Nephron progenitor cell (in vitro differentiated cells): ENCODE measurements around the gene MAP1LC3B2.

Experiments
- DNase-seq: peaks from one replicate; pipeline ENCODE4 v3.0.0; 2021
- H3K27ac Mint-ChIP-seq: 2 replicates; pipeline ENCODE4 v1.8.0; 2021; ENCODE audit warnings: mild to moderate bottlenecking, moderate library complexity, mixed read lengths
- H3K27me3 Mint-ChIP-seq: 2 replicates; pipeline ENCODE4 v1.8.0; 2021; ENCODE audit warnings: mild to moderate bottlenecking, low read depth, mixed read lengths; ENCODE audit not compliant: poor library complexity
- H3K36me3 Mint-ChIP-seq: 2 replicates; pipeline ENCODE4 v1.8.0; 2021; ENCODE audit warnings: low read depth, mixed read lengths
- H3K4me1 Mint-ChIP-seq: 2 replicates; pipeline ENCODE4 v1.8.0; 2021; ENCODE audit warnings: mixed read lengths
- H3K4me3 Mint-ChIP-seq: 2 replicates; pipeline ENCODE4 v1.8.0; 2021; ENCODE audit warnings: mild to moderate bottlenecking, moderate library complexity, mixed read lengths
- H3K9me3 Mint-ChIP-seq: 2 replicates; pipeline ENCODE4 v1.8.0; 2021; ENCODE audit warnings: mild to moderate bottlenecking, moderate library complexity, mixed read lengths
- TF ChIP-seq, protein P1 (sequence below): fragments of 200-600 bp; sonication (generic); IDR thresholded peaks from 2 replicates; pipeline ENCODE4 v1.5.0; 2021; ENCODE audit warnings: antibody characterized with exemption

The MAP1LC3B2 gene

DNA sequence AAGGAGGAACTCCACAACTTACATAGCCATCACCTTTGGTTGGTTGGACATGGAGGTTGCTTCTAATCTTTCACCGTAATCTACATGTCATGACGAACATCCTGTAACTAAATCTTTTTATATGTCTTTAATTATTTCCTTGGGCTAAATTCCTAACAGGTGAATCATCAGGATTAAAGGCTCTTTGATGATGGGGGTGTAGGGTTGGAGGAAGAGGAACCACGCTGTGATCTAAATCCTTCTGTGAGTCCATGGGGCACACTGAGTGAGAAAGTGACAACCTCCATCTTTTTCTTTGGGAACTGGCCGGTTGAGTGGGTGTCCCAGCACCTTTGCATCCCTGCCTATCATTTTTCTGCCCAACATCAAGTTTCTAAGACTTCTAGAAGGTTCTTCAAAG lies 31.1 kb upstream of the MAP1LC3B2 start:
- Mint-ChIP-seq H3K27me3 (peaks cover 7% of the 10 kb centered on the region), H3K9me3 (peaks cover 4% of the 10 kb centered on the region), H3K4me1 (peaks cover 86% of the 10 kb centered on the region), H3K4me3 (no peak overlapping the region), H3K36me3 (no peaks in the 10 kb centered on the region), H3K27ac (peak overlapping the region; percentile 68)
- TF ChIP-seq, protein P1, sequence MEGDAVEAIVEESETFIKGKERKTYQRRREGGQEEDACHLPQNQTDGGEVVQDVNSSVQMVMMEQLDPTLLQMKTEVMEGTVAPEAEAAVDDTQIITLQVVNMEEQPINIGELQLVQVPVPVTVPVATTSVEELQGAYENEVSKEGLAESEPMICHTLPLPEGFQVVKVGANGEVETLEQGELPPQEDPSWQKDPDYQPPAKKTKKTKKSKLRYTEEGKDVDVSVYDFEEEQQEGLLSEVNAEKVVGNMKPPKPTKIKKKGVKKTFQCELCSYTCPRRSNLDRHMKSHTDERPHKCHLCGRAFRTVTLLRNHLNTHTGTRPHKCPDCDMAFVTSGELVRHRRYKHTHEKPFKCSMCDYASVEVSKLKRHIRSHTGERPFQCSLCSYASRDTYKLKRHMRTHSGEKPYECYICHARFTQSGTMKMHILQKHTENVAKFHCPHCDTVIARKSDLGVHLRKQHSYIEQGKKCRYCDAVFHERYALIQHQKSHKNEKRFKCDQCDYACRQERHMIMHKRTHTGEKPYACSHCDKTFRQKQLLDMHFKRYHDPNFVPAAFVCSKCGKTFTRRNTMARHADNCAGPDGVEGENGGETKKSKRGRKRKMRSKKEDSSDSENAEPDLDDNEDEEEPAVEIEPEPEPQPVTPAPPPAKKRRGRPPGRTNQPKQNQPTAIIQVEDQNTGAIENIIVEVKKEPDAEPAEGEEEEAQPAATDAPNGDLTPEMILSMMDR, result no peak
- no peak for DNase-seq

GRCh38 chr12:116528498-116528897 lies 30.7 kb upstream of the MAP1LC3B2 start:
- Mint-ChIP-seq H3K4me1 (peaks cover 86% of the 10 kb centered on the region), H3K27me3 (peaks cover 7% of the 10 kb centered on the region), H3K27ac (peak overlapping the region; percentile 94), H3K4me3 (peak overlapping the region; percentile 55), H3K9me3 (peaks cover 4% of the 10 kb centered on the region), H3K36me3 (no peaks in the 10 kb centered on the region)
- TF ChIP-seq, protein P1, result no peak
- DNase-seq, result no peak

DNA sequence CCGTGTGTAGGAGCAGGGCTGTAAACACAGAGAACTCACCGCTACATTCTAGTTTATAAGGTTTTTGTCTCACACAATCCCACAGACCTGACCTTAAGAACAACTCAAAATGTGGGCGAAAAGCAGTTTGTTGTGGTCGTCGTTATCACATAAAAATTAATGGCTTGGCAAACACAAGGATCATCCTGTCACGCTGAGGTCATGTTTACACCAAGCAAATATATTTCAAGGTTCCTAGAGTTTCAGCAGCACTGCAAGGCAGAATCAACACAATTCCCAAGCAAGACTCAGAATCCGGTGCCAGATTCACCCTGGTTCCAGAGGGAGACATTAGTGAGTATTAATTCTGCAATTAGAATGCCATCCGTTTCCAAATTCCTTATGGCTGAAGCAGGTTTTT lies 30.1 kb upstream of the MAP1LC3B2 start:
- H3K4me1 Mint-ChIP-seq, result peaks cover 80% of the 10 kb centered on the region
- peak overlapping the region; percentile 94 for H3K27ac Mint-ChIP-seq

GRCh38 chr12:116529686-116530085 lies 29.5 kb upstream of the MAP1LC3B2 start:
- H3K4me3 Mint-ChIP-seq, result no peak overlapping the region
- H3K27ac Mint-ChIP-seq, result no peak overlapping the region
- no peaks in the 10 kb centered on the region for H3K36me3 Mint-ChIP-seq
- peaks cover 4% of the 10 kb centered on the region for H3K9me3 Mint-ChIP-seq
- peaks cover 7% of the 10 kb centered on the region for H3K27me3 Mint-ChIP-seq
- TF ChIP-seq, protein P1, result no peak
- peaks cover 79% of the 10 kb centered on the region for H3K4me1 Mint-ChIP-seq
- no peak for DNase-seq

More for the DNA sequence above, 30.1 kb upstream of the MAP1LC3B2 start:
- Mint-ChIP-seq H3K36me3 (no peaks in the 10 kb centered on the region), H3K9me3 (peaks cover 4% of the 10 kb centered on the region), H3K4me3 (peak overlapping the region; percentile 55), H3K27me3 (peaks cover 7% of the 10 kb centered on the region)
- no peak for DNase-seq
- TF ChIP-seq, protein P1, result no peak

DNA sequence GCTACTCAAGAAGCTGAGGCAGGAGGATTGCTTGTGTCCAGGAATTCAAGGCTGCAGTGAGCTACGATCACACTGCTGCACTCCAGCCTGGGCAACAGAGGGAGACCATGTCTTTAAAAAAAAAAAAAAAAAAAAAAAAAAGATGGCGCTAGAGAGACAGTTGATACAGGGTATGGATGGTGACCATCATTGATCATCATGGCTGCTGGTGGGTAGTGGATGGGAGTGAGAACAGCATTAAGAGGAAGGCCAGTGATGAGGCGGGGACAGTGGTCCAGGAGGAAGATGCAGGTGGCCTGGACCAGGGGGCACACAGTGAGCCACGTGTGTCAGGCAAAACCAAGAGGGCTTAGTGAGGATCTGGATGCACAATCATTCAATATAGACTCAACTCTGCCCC lies 26.8 kb upstream of the MAP1LC3B2 start:
- H3K4me1 Mint-ChIP-seq, result peaks cover 78% of the 10 kb centered on the region
- no peak for DNase-seq
- TF ChIP-seq, protein P1, result no peak
- H3K4me3 Mint-ChIP-seq, result peak overlapping the region; percentile 83
- peaks cover 4% of the 10 kb centered on the region for H3K9me3 Mint-ChIP-seq
- H3K27me3 Mint-ChIP-seq, result no peaks in the 10 kb centered on the region
- H3K27ac Mint-ChIP-seq, result no peak overlapping the region
- H3K36me3 Mint-ChIP-seq, result no peaks in the 10 kb centered on the region

GRCh38 chr12:116532986-116533342 lies 26.2 kb upstream of the MAP1LC3B2 start:
- H3K36me3 Mint-ChIP-seq, result no peaks in the 10 kb centered on the region
- DNase-seq, result no peak
- no peaks in the 10 kb centered on the region for H3K27me3 Mint-ChIP-seq

More at GRCh38 chr12:116532986-116533342, 26.2 kb upstream of the MAP1LC3B2 start:
- TF ChIP-seq, protein P1, result no peak
- H3K9me3 Mint-ChIP-seq, result peaks cover 3% of the 10 kb centered on the region
- H3K4me3 Mint-ChIP-seq, result peak overlapping the region; percentile 83
- H3K4me1 Mint-ChIP-seq, result peaks cover 78% of the 10 kb centered on the region
- H3K27ac Mint-ChIP-seq, result no peak overlapping the region
